ENCODE data around the gene TRMT44. TPM values are rescaled to one million over a fixed set of nuclear protein-coding genes. Genes with fewer than 3 reads are reported as not detected.
"Not testable (repeated sequence)": the region's sequence is repeated elsewhere in the genome, so short reads cannot be mapped to it uniquely, and the experiment has no call there.

The TRMT44 gene
- total and polyA plus RNA-seq, 5 donors: 7.6 to 12.9 (median 12.2) TPM

DNA sequence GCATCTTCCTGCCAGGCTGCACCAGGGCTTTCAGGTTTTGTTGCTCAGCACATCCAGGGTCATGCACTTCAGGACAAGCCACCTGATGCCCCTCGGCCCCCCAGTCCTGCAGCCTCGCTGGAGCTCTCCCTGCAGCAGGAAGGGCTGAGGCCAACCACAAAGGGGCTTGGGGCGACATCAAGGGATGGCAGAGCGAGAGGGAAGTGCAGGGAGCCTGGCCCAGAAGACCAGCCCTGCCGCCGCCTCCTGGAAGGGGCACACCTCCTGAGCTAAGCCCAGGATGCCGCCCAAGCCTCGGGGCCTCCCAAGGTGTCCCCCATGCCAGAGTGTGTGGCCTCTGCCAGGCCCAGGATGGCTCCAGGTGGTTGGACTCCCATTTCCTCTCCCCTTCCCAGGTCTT is 37.1 kb downstream of the TRMT44 start:
- ATAC-seq (no peak), DNase-seq (peak in 1 of 3 donors; percentile 51)
- 94% methylated on average over 8 of the region's 8 CpGs for WGBS
- Histone ChIP-seq H3K9me3 (ENCODE audit: control insufficient read depth, low read length) (no peaks in the 10 kb centered on the region), H3K4me3 (ENCODE audit: low read length) (no peak overlapping the region), H3K4me1 (ENCODE audit: control insufficient read depth, insufficient read depth, low read length) (no peaks in the 10 kb centered on the region), H3K27me3 (ENCODE audit: control insufficient read depth, insufficient read depth) (no peaks in the 10 kb centered on the region), H3K27ac (ENCODE audit: low read length) (no peak overlapping the region)
- intact Hi-C loops (cut with DNase I): no loop called here

GRCh38 chr4:8478371-8478770 is 37.8 kb downstream of the TRMT44 start:
- H3K9me3 ChIP-seq (ENCODE audit: control insufficient read depth, low read length): no peaks in the 10 kb centered on the region
- no peak overlapping the region for H3K4me3 ChIP-seq (ENCODE audit: low read length)
- no peaks in the 10 kb centered on the region for H3K4me1 ChIP-seq (ENCODE audit: control insufficient read depth, insufficient read depth, low read length)
- 95% methylated on average over 9 of the region's 9 CpGs for WGBS
- ATAC-seq: no peak
- intact Hi-C loops (cut with DNase I): no loop called here
- H3K27ac ChIP-seq (ENCODE audit: low read length): no peak overlapping the region
- H3K27me3 ChIP-seq (ENCODE audit: control insufficient read depth, insufficient read depth): no peaks in the 10 kb centered on the region
- DNase-seq: no peak

DNA sequence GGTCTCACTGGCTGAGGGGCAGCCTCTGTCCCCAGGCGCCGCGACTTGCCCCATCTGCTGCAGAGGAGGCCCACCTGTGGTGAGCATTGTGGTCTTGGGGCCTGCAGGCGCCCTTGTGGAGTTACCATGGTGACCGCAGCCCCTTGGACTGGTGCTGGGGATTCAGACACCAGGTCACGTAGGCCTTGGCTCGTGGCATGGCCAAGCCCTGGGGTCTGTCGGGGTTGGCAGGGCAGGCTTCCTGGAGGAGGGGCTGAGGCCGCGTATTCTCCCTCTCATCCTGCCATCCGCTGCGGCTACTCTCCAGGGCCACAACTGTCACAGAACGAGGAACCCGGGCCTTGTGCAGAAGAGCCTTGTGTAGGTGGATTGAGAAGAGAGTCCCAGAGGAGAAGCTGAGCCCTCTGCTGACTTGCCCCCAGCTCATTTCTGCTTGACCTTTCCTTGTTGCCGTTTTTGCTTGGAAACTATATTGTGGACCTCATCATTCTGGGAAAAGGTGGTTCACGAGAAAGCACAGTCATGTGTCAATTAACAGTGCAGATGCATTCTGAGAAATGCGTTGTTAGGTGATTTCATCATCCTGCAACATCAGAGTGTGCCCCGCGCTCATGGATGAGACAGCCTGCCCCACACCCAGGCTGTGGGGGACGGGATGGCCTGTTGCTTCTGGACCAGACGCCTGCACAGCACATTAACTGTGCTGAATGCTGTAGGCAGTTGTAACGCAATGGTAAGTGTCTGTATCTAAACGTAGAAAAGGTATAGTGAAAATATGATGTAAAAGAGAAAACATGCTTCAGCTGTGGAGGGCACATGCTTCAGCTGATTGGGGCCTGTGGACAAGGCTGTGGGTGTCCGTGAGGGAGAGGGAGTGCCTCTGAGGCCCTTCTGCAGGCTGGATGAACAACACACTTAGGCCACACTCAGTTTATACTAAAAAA is 38.5 kb downstream of the TRMT44 start:
- no peak overlapping the region for H3K27ac ChIP-seq (ENCODE audit: low read length)
- no peaks in the 10 kb centered on the region for H3K4me1 ChIP-seq (ENCODE audit: control insufficient read depth, insufficient read depth, low read length)
- 87% methylated on average over 24 of the region's 24 CpGs for WGBS
- no peak overlapping the region for H3K4me3 ChIP-seq (ENCODE audit: low read length)
- H3K27me3 ChIP-seq (ENCODE audit: control insufficient read depth, insufficient read depth): no peaks in the 10 kb centered on the region
- H3K9me3 ChIP-seq (ENCODE audit: control insufficient read depth, low read length): no peaks in the 10 kb centered on the region
- intact Hi-C loops (cut with DNase I): no loop called here
- DNase-seq: no peak
- ATAC-seq: no peak

DNA sequence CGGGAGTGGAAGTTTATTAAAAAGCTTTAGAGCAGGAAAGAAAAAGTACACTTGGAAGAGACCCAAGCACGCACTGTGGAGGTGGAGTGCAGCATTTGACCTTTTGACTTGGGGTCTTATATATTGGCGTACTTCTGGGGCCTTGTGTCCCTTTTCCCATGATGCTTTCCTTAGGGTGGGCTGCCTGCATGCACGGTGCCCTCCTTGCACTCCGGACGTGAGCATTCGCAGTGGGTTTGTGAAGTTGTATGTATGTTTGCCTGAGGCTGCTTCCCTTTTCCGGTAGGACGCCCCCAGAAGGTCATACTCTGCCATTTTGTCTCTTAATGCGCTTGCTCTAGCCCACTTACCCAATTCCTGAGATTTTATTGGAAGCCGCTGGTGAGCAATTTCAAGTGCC is 39.6 kb downstream of the TRMT44 start:
- ATAC-seq: no peak
- no peak overlapping the region for H3K27ac ChIP-seq (ENCODE audit: low read length)
- intact Hi-C loops (cut with DNase I): no loop called here
- H3K27me3 ChIP-seq (ENCODE audit: control insufficient read depth, insufficient read depth): no peaks in the 10 kb centered on the region
- H3K4me3 ChIP-seq (ENCODE audit: low read length): no peak overlapping the region
- 92% methylated on average over 11 of the region's 11 CpGs for WGBS
- DNase-seq: no peak
- H3K4me1 ChIP-seq (ENCODE audit: control insufficient read depth, insufficient read depth, low read length): no peaks in the 10 kb centered on the region
- H3K9me3 ChIP-seq (ENCODE audit: control insufficient read depth, low read length): no peaks in the 10 kb centered on the region

GRCh38 chr4:8486643-8487042 is 46.1 kb downstream of the TRMT44 start:
- H3K4me1 ChIP-seq (ENCODE audit: control insufficient read depth, insufficient read depth, low read length); intact Hi-C loops (cut with DNase I); DNase-seq; H3K9me3 ChIP-seq (ENCODE audit: control insufficient read depth, low read length); H3K27me3 ChIP-seq (ENCODE audit: control insufficient read depth, insufficient read depth); H3K27ac ChIP-seq (ENCODE audit: low read length); ATAC-seq; H3K4me3 ChIP-seq (ENCODE audit: low read length): not testable (repeated sequence)
- 49% methylated on average over 9 of the region's 9 CpGs for WGBS

DNA sequence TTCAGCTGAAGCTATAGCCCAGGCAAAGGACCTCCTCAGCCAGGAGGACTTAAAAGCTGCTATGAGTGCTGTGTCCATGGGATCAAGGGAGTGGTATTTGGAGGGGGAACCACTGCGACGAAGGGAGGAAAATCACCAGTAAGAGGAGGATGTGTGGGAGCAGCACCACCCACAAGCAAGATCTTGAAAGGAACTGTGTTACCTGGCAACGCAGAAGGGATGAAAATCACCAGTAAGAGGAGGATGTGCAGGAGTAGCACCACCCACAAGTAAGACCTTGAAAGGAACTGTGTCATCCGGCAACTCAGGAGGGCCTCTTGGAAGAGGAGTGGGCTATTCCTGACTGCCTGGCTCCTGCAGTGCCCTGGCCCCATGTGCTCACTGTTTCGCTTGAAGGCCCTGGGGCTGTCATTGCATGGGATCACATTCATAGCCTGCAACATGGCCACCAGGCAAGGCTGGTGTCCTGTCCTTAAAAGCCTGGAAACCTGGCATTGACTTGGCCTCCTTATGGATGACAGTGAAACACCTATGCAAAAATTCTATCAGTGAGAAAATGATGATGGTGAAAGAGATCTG is 48.3 kb downstream of the TRMT44 start:
- H3K4me1 ChIP-seq (ENCODE audit: control insufficient read depth, insufficient read depth, low read length): no peaks in the 10 kb centered on the region
- H3K4me3 ChIP-seq (ENCODE audit: low read length): no peak overlapping the region
- H3K27ac ChIP-seq (ENCODE audit: low read length): no peak overlapping the region
- H3K9me3 ChIP-seq (ENCODE audit: control insufficient read depth, low read length): no peaks in the 10 kb centered on the region
- ATAC-seq (no peak), DNase-seq (no peak)
- H3K27me3 ChIP-seq (ENCODE audit: control insufficient read depth, insufficient read depth): no peaks in the 10 kb centered on the region
- intact Hi-C loops (cut with DNase I): no loop called here
- WGBS: 93% methylated on average over 5 of the region's 5 CpGs

DNA sequence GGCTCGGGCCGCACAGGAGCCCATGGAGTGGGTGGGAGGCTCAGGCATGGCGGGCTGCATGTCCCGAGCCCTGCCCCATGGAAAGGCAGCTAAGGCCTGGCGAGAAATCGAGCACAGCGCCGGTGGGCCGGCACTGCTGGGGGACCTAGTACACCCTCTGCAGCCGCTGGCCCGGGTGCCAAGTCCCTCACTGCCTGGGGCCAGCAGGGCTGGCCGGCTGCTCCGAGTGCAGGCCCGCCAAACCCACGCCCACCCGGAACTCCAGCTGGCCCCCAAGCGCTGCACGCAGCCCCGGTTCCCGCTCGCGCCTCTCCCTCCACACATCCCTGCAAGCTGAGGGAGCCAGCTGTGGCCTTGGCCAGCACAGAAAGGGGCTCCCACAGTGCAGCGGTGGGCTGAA is 50.9 kb downstream of the TRMT44 start:
- 96% methylated on average over 23 of the region's 23 CpGs for WGBS
- H3K27me3 ChIP-seq (ENCODE audit: control insufficient read depth, insufficient read depth); H3K4me1 ChIP-seq (ENCODE audit: control insufficient read depth, insufficient read depth, low read length); DNase-seq; H3K4me3 ChIP-seq (ENCODE audit: low read length); H3K9me3 ChIP-seq (ENCODE audit: control insufficient read depth, low read length); H3K27ac ChIP-seq (ENCODE audit: low read length); ATAC-seq; intact Hi-C loops (cut with DNase I): not testable (repeated sequence)

GRCh38 chr4:8492174-8492573 is 51.6 kb downstream of the TRMT44 start:
- no peaks in the 10 kb centered on the region for H3K9me3 ChIP-seq (ENCODE audit: control insufficient read depth, low read length)
- WGBS: 87% methylated on average over 9 of the region's 9 CpGs
- no peak overlapping the region for H3K27ac ChIP-seq (ENCODE audit: low read length)
- no peak for DNase-seq
- ATAC-seq: no peak
- intact Hi-C loops (cut with DNase I): no loop called here
- H3K4me1 ChIP-seq (ENCODE audit: control insufficient read depth, insufficient read depth, low read length): no peaks in the 10 kb centered on the region
- no peak overlapping the region for H3K4me3 ChIP-seq (ENCODE audit: low read length)
- H3K27me3 ChIP-seq (ENCODE audit: control insufficient read depth, insufficient read depth): no peaks in the 10 kb centered on the region

DNA sequence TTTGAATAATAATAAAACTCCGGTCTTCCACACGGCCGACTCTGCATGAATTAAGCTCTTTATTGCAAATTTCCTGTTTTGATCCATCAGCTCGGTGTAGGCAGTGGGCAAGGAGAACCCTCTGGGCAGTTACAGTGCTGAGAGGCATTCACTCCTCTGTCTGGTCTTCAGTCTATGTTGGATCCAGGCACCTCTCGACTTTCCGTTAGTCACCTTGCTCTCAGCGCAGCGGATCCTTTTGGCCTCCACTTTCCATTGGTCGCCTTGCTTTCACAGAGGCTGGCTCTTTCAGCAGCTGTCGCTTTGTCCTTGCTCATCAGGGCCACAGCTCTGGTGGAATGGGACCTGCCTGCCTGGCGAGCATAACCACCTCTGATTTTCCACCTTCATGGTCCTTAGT is 52.9 kb downstream of the TRMT44 start:
- no peaks in the 10 kb centered on the region for H3K27me3 ChIP-seq (ENCODE audit: control insufficient read depth, insufficient read depth)
- intact Hi-C loops (cut with DNase I): no loop called here
- H3K4me1 ChIP-seq (ENCODE audit: control insufficient read depth, insufficient read depth, low read length): no peaks in the 10 kb centered on the region
- H3K9me3 ChIP-seq (ENCODE audit: control insufficient read depth, low read length): no peaks in the 10 kb centered on the region
- DNase-seq (no peak), ATAC-seq (no peak)
- WGBS: 87% methylated on average over 11 of the region's 11 CpGs
- no peak overlapping the region for H3K27ac ChIP-seq (ENCODE audit: low read length)
- no peak overlapping the region for H3K4me3 ChIP-seq (ENCODE audit: low read length)

DNA sequence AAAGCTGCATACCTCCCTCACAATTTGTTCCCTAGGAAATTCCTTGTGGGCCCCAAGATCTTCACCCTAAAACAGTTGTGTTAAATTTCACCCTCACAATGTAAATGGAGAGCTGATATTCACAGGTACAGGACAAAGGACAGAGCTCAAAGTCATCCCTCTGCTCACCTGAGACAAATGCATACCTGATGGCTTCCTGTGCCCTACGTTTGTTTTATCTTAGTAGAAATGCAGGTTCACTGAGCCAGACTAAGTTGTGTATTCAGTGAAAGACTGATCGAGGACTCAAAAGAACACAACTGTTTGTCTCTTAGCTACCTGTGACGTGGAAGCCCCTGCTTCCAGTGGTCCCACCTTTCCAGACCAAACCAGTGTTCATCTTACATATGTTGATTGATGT is 53.6 kb downstream of the TRMT44 start:
- no peaks in the 10 kb centered on the region for H3K27me3 ChIP-seq (ENCODE audit: control insufficient read depth, insufficient read depth)
- DNase-seq (no peak), ATAC-seq (no peak)
- H3K4me1 ChIP-seq (ENCODE audit: control insufficient read depth, insufficient read depth, low read length): no peaks in the 10 kb centered on the region
- intact Hi-C loops (cut with DNase I): no loop called here
- H3K4me3 ChIP-seq (ENCODE audit: low read length): no peak overlapping the region
- 87% methylated on average over 3 of the region's 3 CpGs for WGBS
- H3K9me3 ChIP-seq (ENCODE audit: control insufficient read depth, low read length): no peaks in the 10 kb centered on the region
- H3K27ac ChIP-seq (ENCODE audit: low read length): no peak overlapping the region

GRCh38 chr4:8494983-8495548 is 54.5 kb downstream of the TRMT44 start:
- ATAC-seq (no peak), DNase-seq (no peak)
- Histone ChIP-seq H3K27me3 (ENCODE audit: control insufficient read depth, insufficient read depth) (no peaks in the 10 kb centered on the region), H3K4me1 (ENCODE audit: control insufficient read depth, insufficient read depth, low read length) (no peaks in the 10 kb centered on the region), H3K27ac (ENCODE audit: low read length) (no peak overlapping the region), H3K4me3 (ENCODE audit: low read length) (no peak overlapping the region), H3K9me3 (ENCODE audit: control insufficient read depth, low read length) (no peaks in the 10 kb centered on the region)
- intact Hi-C loops (cut with DNase I): no loop called here
- 85% methylated on average over 5 of the region's 5 CpGs for WGBS
